GM19239 (cell line): ENCODE measurements around the gene RAB37.

ENCODE experiments used
- DNase-seq: peaks from one replicate; pipeline ENCODE4 v3.0.0; 2011; ENCODE audit warnings: low spot score; ENCODE audit not compliant: insufficient read length
- FAIRE-seq: peaks from 2 replicates; lab custom pipeline; 2011; peaks lifted over from hg19 to GRCh38; lab: Jason Lieb, UNC

RAB37 gene

GRCh38 chr17:74775409-74776043 is 38.5 kb downstream of the RAB37 start:
- DNase-seq (no peak), FAIRE-seq (no peak)

- FAIRE-seq, result peak; percentile 78
- DNase-seq, result peak; percentile 98
Observed at GRCh38 chr17:74776044-74776962, 39.2 kb downstream of the RAB37 start, which contains the start of gene NAT9. Gene NAT9 (minus strand): TSS chr17:74776345. CDS start chr17:74775698, 647 bp downstream.

GRCh38 chr17:74776990-74777389 is 39.9 kb downstream of the RAB37 start:
- DNase-seq (no peak), FAIRE-seq (no peak)

- no peak for DNase-seq
- no peak for FAIRE-seq
Observed at GRCh38 chr17:74777901-74778515, 41.0 kb downstream of the RAB37 start.

GRCh38 chr17:74778960-74779359 is 41.9 kb downstream of the RAB37 start:
- FAIRE-seq (no peak), DNase-seq (no peak)

GRCh38 chr17:74779501-74779900 is 42.4 kb downstream of the RAB37 start:
- DNase-seq (no peak), FAIRE-seq (no peak)

- no peak for FAIRE-seq
- DNase-seq, result peak; percentile 67
Observed at GRCh38 chr17:74779948-74780400, 42.9 kb downstream of the RAB37 start.

- DNase-seq, result no peak
- peak; percentile 23 for FAIRE-seq
Observed at GRCh38 chr17:74780443-74781238, 43.6 kb downstream of the RAB37 start.

GRCh38 chr17:74782571-74782970 is 45.5 kb downstream of the RAB37 start:
- no peak for DNase-seq
- no peak for FAIRE-seq

- no peak for DNase-seq
- peak; percentile 66 for FAIRE-seq
Observed at GRCh38 chr17:74784125-74784810, 47.2 kb downstream of the RAB37 start.

GRCh38 chr17:74785096-74785980 is 48.3 kb downstream of the RAB37 start:
- FAIRE-seq (no peak), DNase-seq (no peak)

GRCh38 chr17:74785981-74786360 is 48.9 kb downstream of the RAB37 start:
- FAIRE-seq (no peak), DNase-seq (no peak)

- no peak for FAIRE-seq
- no peak for DNase-seq
Observed at GRCh38 chr17:74786431-74787055, 49.5 kb downstream of the RAB37 start.

- no peak for DNase-seq
- FAIRE-seq, result no peak
Observed at GRCh38 chr17:74790161-74791058, 53.4 kb downstream of the RAB37 start.

- FAIRE-seq (no peak), DNase-seq (no peak)
Observed at GRCh38 chr17:74792586-74793105, 55.6 kb downstream of the RAB37 start.

- no peak for DNase-seq
- FAIRE-seq, result no peak
Observed at GRCh38 chr17:74795327-74796020, 58.4 kb downstream of the RAB37 start.
